Lower leg skin (tissue), 4 donors: ENCODE measurements around the gene BOD1L1. TPM values are rescaled to one million over a fixed set of nuclear protein-coding genes. Genes with fewer than 3 reads are reported as not detected.

Source experiments
- DNase-seq, 2 donors: peaks; one replicate each; pipeline ENCODE4 v3.0.0-alpha.2; 2019; ENCODE audit warnings: low spot score in 2 of 2
- H3K4me3 ChIP-seq: fragments of 200-600 bp; sonication (generic); 2 replicates; pipeline ENCODE4 v1.5.1; 2017; ENCODE audit warnings: mild to moderate bottlenecking, low read depth; ENCODE audit not compliant: poor library complexity, severe bottlenecking
- POLR2A ChIP-seq, 2 donors: fragments of 450-650 bp; IDR thresholded peaks; one replicate each; pipeline ENCODE4 v1.6.1; 2016 to 2017; ENCODE audit warnings: antibody characterized with exemption in 2 of 2, mild to moderate bottlenecking in 1 of 2, moderate library complexity in 1 of 2
- WGBS, 2 donors: methylation state at CpG; one replicate each; pipeline ENCODE4 v1.1.5; 2018; 5-methylcytosine and 5-hydroxymethylcytosine counted together
- intact Hi-C: fragments of 100-400 bp; cut with DNase I; formaldehyde crosslinking; loops from one replicate; pipeline ENCODE4 v1.15.0; 2023; ENCODE audit warnings: low total_unique reads
- microRNA-seq, 2 donors: library from miRNA; unstranded; fragments of <30 nt; microRNA quantifications; one replicate each; pipeline ENCODE4, GENCODE V29; 2016; ENCODE audit warnings: borderline replicate concordance in 2 of 2, borderline number of aligned reads in 1 of 2
- total RNA-seq, 4 donors: library from RNA; depleted of rRNA; stranded (reverse); fragments of >200 nt; gene quantifications; one replicate each; pipeline ENCODE4 v1.1.0, GENCODE V29; 2016
- TF ChIP-seq, protein P1 (sequence below), 3 donors: fragments of 450-650 bp; IDR thresholded peaks; one replicate each; pipeline ENCODE4 v1.5.1; 2016; ENCODE audit warnings: antibody characterized with exemption in 3 of 3, mild to moderate bottlenecking in 3 of 3, moderate library complexity in 2 of 3

The BOD1L1 gene
- total RNA-seq, 4 donors from 2014 or later = 25.3 to 32.7 (median 30.6) TPM

DNA sequence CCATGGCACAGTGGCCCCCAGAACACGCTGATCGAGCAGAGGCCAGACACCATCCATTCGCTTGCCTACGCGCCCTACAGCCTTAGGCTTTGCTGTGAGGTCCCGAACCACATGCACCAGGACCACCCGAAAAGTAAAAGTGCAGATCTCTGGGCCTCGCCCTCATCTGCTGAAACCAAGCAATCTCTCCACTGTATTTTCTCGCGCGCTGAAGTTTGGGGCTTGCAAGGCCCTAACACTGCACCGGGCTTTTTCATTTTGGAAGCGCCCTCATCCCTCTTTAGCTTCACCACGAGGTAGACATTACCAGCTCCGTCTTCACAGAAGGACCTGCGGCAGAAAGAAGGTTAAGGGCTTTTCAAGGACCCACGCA lies 104.4 kb downstream of the BOD1L1 start:
- intact Hi-C loops = no loop called here
- TF ChIP-seq, protein P1, sequence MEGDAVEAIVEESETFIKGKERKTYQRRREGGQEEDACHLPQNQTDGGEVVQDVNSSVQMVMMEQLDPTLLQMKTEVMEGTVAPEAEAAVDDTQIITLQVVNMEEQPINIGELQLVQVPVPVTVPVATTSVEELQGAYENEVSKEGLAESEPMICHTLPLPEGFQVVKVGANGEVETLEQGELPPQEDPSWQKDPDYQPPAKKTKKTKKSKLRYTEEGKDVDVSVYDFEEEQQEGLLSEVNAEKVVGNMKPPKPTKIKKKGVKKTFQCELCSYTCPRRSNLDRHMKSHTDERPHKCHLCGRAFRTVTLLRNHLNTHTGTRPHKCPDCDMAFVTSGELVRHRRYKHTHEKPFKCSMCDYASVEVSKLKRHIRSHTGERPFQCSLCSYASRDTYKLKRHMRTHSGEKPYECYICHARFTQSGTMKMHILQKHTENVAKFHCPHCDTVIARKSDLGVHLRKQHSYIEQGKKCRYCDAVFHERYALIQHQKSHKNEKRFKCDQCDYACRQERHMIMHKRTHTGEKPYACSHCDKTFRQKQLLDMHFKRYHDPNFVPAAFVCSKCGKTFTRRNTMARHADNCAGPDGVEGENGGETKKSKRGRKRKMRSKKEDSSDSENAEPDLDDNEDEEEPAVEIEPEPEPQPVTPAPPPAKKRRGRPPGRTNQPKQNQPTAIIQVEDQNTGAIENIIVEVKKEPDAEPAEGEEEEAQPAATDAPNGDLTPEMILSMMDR (IDR thresholded peaks at IDR 0.05) = no peak
- no peak for TF ChIP-seq POLR2A (IDR thresholded peaks at IDR 0.05)
- no peak for DNase-seq
- H3K4me3 ChIP-seq = no peak overlapping the region
- WGBS, 2 donors = 8 to 23% methylated on average over 14 to 17 of the region's 17 CpGs

DNA sequence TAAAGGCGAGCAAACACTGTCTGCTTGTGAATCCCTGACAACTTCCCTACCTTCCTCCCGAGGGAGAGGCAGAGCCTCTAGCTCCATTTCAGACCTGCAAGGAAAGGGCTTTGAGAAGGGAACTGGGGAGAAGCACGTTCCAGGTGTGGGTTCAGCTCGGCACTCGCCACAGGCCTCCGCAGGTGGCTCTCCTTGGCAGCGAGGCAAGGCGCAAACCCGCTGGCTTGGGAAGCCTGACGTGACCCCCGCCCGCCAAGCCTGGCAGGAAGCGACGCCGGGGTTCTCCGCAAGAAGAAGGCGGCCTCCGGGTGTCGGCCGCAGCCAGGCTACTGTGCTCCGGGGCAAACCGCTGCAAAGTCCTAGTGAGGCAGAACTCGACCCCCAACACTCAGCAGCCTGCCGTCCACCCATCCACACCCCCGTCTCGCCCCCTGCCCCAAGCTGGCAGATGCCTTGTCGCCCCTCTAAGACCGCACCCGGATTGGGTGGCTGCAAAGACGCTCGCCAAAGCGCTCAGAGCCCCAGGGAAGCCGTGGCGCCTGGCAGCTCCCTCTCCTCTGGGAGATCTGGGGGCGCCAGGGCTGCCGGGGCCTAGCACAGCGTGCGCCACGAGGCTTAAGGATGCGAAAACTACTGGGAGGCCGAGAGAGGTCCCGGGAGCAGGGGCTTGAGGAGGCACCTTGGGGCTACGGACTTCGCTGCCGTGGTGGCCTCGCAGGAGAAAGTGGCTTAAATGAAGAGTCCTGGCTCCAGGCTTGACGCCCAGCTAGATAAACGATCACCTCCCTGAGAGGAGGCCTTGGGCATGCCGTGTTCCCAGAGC lies 105.0 kb downstream of the BOD1L1 start:
- intact Hi-C loops = no loop called here
- TF ChIP-seq, protein P1 (IDR thresholded peaks at IDR 0.05) = no peak
- no peak for TF ChIP-seq POLR2A (IDR thresholded peaks at IDR 0.05)
- no peak for DNase-seq
- H3K4me3 ChIP-seq = no peak overlapping the region
- WGBS, 2 donors = 5 to 7% methylated on average over 34 to 37 of the region's 49 CpGs

DNA sequence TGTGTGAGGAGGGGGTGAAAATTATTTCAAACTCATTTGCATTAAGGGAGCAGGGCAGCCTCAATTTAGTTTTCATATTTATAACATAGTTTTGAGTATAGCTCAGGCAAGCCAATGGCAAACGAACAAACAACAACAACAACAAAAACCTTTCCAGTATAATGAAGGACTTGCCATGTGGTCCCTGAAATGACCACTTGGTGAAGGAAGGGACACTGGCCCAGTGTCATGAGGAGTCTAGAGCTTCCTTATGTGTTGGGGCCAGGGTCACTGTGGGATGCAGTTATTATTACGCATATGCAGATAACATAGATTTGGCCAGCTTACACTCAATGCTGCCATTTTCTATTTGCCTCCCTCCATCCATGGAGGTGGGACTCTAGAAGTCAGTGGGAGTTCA lies 106.5 kb downstream of the BOD1L1 start:
- no peak for DNase-seq
- no peak overlapping the region for H3K4me3 ChIP-seq
- TF ChIP-seq, protein P1 (IDR thresholded peaks at IDR 0.05) = no peak
- TF ChIP-seq POLR2A (IDR thresholded peaks at IDR 0.05) = no peak
- intact Hi-C loops = no loop called here
- WGBS, 2 donors = 67 to 68% methylated on average over 2 of the region's 2 CpGs

Small RNAs within 50 kb of the gene (microRNA-seq; reads per million reads assigned to microRNA genes)
- 0 to 1.7 reads per million in 2 donors for gene MIR5091

Other genes starting within 250 kb of the BOD1L1 start
- 10 to 100 TPM in 3 of 4 donors, 1 to 10 TPM in 1; 7.2 to 14.9 (median 13.1) TPM for gene RAB28, start 143.4 kb downstream of the BOD1L1 start, total RNA-seq
- under 1 TPM in 1 of 4 donors, not detected in 3; 0.78 TPM for gene NKX3-2, start 83.2 kb downstream of the BOD1L1 start, total RNA-seq